ENCODE measurements around the gene AASDH.

DNA sequence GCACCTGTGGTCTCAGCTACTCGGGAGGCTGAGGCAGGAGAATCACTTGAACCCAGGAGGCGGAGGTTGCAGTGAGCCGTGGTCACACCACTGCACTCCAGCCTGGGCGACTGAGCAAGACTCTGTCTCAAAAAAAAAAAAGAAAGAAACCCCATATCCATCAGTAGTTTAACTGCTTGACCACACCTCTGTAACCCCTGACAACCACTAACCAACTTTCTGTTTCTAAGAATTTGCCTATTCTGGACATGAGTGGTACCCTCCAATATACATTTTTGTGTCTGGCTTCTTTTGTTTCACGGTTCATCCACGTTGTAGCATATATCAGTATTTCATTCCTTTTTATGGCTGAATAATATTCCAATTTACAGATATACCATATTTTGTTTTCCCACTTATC, 39.0 kb upstream of the AASDH start:
- TF ChIP-seq YY1 (IDR thresholded peaks at IDR 0.05; ENCODE audit: low read depth) (no peak), TCF12 (IDR thresholded peaks at IDR 0.05; ENCODE audit: low read depth) (no peak), FOXM1 (IDR thresholded peaks at IDR 0.05; ENCODE audit: borderline replicate concordance, low read depth) (no peak), TAF1 (IDR thresholded peaks at IDR 0.05; ENCODE audit: low read depth) (no peak), EP300 (IDR thresholded peaks at IDR 0.05; ENCODE audit: borderline replicate concordance) (no peak), EGR1 (IDR thresholded peaks at IDR 0.05) (no peak), ZBTB7A (IDR thresholded peaks at IDR 0.05; ENCODE audit: low read depth) (no peak), CEBPB (IDR thresholded peaks at IDR 0.05) (no peak)
- TF ChIP-seq, protein P1, sequence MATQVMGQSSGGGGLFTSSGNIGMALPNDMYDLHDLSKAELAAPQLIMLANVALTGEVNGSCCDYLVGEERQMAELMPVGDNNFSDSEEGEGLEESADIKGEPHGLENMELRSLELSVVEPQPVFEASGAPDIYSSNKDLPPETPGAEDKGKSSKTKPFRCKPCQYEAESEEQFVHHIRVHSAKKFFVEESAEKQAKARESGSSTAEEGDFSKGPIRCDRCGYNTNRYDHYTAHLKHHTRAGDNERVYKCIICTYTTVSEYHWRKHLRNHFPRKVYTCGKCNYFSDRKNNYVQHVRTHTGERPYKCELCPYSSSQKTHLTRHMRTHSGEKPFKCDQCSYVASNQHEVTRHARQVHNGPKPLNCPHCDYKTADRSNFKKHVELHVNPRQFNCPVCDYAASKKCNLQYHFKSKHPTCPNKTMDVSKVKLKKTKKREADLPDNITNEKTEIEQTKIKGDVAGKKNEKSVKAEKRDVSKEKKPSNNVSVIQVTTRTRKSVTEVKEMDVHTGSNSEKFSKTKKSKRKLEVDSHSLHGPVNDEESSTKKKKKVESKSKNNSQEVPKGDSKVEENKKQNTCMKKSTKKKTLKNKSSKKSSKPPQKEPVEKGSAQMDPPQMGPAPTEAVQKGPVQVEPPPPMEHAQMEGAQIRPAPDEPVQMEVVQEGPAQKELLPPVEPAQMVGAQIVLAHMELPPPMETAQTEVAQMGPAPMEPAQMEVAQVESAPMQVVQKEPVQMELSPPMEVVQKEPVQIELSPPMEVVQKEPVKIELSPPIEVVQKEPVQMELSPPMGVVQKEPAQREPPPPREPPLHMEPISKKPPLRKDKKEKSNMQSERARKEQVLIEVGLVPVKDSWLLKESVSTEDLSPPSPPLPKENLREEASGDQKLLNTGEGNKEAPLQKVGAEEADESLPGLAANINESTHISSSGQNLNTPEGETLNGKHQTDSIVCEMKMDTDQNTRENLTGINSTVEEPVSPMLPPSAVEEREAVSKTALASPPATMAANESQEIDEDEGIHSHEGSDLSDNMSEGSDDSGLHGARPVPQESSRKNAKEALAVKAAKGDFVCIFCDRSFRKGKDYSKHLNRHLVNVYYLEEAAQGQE (IDR thresholded peaks at IDR 0.05; ENCODE audit: low read depth): no peak
- TF ChIP-seq, protein P2, sequence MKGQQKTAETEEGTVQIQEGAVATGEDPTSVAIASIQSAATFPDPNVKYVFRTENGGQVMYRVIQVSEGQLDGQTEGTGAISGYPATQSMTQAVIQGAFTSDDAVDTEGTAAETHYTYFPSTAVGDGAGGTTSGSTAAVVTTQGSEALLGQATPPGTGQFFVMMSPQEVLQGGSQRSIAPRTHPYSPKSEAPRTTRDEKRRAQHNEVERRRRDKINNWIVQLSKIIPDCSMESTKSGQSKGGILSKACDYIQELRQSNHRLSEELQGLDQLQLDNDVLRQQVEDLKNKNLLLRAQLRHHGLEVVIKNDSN (IDR thresholded peaks at IDR 0.05): no peak

Measured in Ishikawa (cell line).